SK-N-SH (cell line): ENCODE results near the gene MRPL44. TPM values are rescaled to one million over a fixed set of nuclear protein-coding genes. Genes with fewer than 3 reads are reported as not detected.

ENCODE experiments used
- CTCF ChIA-PET: fragments of 300-600, 350-600 bp; formaldehyde crosslinking; extraction: SDS; loops from one replicate; lab custom pipeline; 2021; lab: Yijun Ruan, JAX
- POLR2A ChIA-PET: fragments of 350-600 bp; sonication (Branson Sonifier 250); formaldehyde crosslinking; extraction: SDS; loops from one replicate; lab custom pipeline; 2020; ENCODE audit warnings: antibody characterized with exemption, inconsistent platforms; lab: Yijun Ruan, JAX
- DNase-seq: peaks from one replicate; pipeline ENCODE4 v3.0.0; 2012
- H2AFZ ChIP-seq: fragments of 200-600 bp; sonication (generic); 2 replicates; pipeline ENCODE4 v1.8.1; 2016; ENCODE audit warnings: antibody characterized with exemption, mild to moderate bottlenecking, low read depth
- H3F3A ChIP-seq: fragments of 200-600 bp; sonication (generic); replicated peaks from 2 replicates; pipeline ENCODE3; 2016; ENCODE audit warnings: antibody characterized with exemption, mild to moderate bottlenecking; ENCODE audit not compliant: insufficient read depth
- H3K27ac ChIP-seq, 2 experiments: fragments of 200-500 bp in 1 of 2; fragments of 200-600 bp in 1 of 2; sonication (Bioruptor generic) in 1 of 2; sonication (generic), shearing (Covaris generic) in 1 of 2; 2 replicates each; pipeline versions ENCODE4 v1.5.1 to v1.6.1; 2014 to 2016; ENCODE audit warnings: low read depth in 2 of 2, inconsistent platforms in 1 of 2, low read length in 1 of 2, mild to moderate bottlenecking in 1 of 2, mixed read lengths in 1 of 2
- H3K27me3 ChIP-seq: fragments of 200-600 bp; sonication (generic), shearing (Covaris generic); 2 replicates; pipeline ENCODE4 v1.6.1; 2016; ENCODE audit warnings: mixed run types; ENCODE audit not compliant: insufficient read depth
- H3K36me3 ChIP-seq, 2 experiments: fragments of 200-500 bp in 1 of 2; fragments of 200-600 bp in 1 of 2; sonication (Bioruptor generic) in 1 of 2; sonication (generic) in 1 of 2; replicated peaks in 1 of 2; 2 replicates each; pipeline versions ENCODE3 to v1.5.1; 2014 to 2016; ENCODE audit warnings: low read length in 1 of 2, mild to moderate bottlenecking in 1 of 2; ENCODE audit not compliant: insufficient read depth in 2 of 2, control insufficient read depth in 1 of 2
- H3K4me1 ChIP-seq, 2 experiments: fragments of 200-500 bp in 1 of 2; fragments of 200-600 bp in 1 of 2; sonication (Bioruptor generic) in 1 of 2; sonication (generic), shearing (Covaris generic) in 1 of 2; 2 replicates each; pipeline versions ENCODE4 v1.5.1 to v1.6.1; 2014 to 2016; ENCODE audit warnings: low read depth in 1 of 2, low read length in 1 of 2, mixed run types in 1 of 2; ENCODE audit not compliant: insufficient read depth in 2 of 2, control insufficient read depth in 1 of 2
- H3K4me2 ChIP-seq: fragments of 200-600 bp; sonication (generic), shearing (Covaris generic); 2 replicates; pipeline ENCODE4 v1.6.1; 2017; ENCODE audit warnings: mixed run types
- H3K4me3 ChIP-seq, 2 experiments: fragments of 200-500 bp in 1 of 2; fragments of 200-600 bp in 1 of 2; sonication (Bioruptor generic) in 1 of 2; sonication (generic), shearing (Covaris generic) in 1 of 2; 2 replicates each; pipeline versions ENCODE4 v1.5.1 to v1.8.1; 2014 to 2016; ENCODE audit warnings: low read depth in 2 of 2, inconsistent platforms in 1 of 2, low read length in 1 of 2, mild to moderate bottlenecking in 1 of 2, mixed read lengths in 1 of 2, moderate library complexity in 1 of 2
- H3K79me2 ChIP-seq: fragments of 200-600 bp; sonication (generic); 2 replicates; pipeline ENCODE4 v1.8.1; 2017; ENCODE audit warnings: mild to moderate bottlenecking; ENCODE audit not compliant: insufficient read depth
- H3K9ac ChIP-seq: fragments of 200-600 bp; sonication (generic); 2 replicates; pipeline ENCODE4 v1.6.1; 2017; ENCODE audit warnings: mixed run types
- H3K9me2 ChIP-seq: fragments of 200-600 bp; sonication (generic); 2 replicates; pipeline ENCODE4 v1.6.1; 2017; ENCODE audit warnings: mixed run types
- H3K9me3 ChIP-seq: fragments of 200-600 bp; sonication (generic); 2 replicates; pipeline ENCODE4 v1.6.1; 2017; ENCODE audit warnings: mixed run types, mild to moderate bottlenecking, moderate library complexity
- H4K20me1 ChIP-seq: fragments of 200-600 bp; sonication (generic); 2 replicates; pipeline ENCODE4 v1.6.1; 2017; ENCODE audit warnings: mild to moderate bottlenecking, mixed run types; ENCODE audit not compliant: insufficient read depth
- CHD2 ChIP-seq: fragments of 150-350 bp; IDR thresholded peaks from 2 replicates; pipeline ENCODE4 v1.6.1; 2018; ENCODE audit warnings: low read length; ENCODE audit not compliant: partially characterized antibody
- FOSL2 ChIP-seq: IDR thresholded peaks from 2 replicates; pipeline ENCODE4 v1.4.0; 2012; ENCODE audit warnings: low read depth, mild to moderate bottlenecking, moderate library complexity, borderline replicate concordance
- FOXM1 ChIP-seq: IDR thresholded peaks from 2 replicates; pipeline ENCODE4 v1.4.0; 2012; ENCODE audit warnings: low read depth, mild to moderate bottlenecking
- JUND ChIP-seq: IDR thresholded peaks from 2 replicates; pipeline ENCODE4 v1.4.0; 2012
- MAX ChIP-seq: IDR thresholded peaks from 2 replicates; pipeline ENCODE4 v1.4.0; 2012; ENCODE audit warnings: low read depth
- NFIC ChIP-seq: IDR thresholded peaks from 2 replicates; pipeline ENCODE4 v1.4.0; 2012; ENCODE audit warnings: borderline replicate concordance
- NRF1 ChIP-seq: IDR thresholded peaks from 2 replicates; pipeline ENCODE4 v1.6.1; 2012; ENCODE audit warnings: low read depth, mild to moderate bottlenecking, low read length
- POLR2AphosphoS5 ChIP-seq: IDR thresholded peaks from 2 replicates; pipeline ENCODE4 v1.6.1; 2012; ENCODE audit warnings: low read depth, low read length
- RCOR1 ChIP-seq: fragments of 150-350 bp; IDR thresholded peaks from 2 replicates; pipeline ENCODE4 v1.6.1; 2017; ENCODE audit warnings: antibody characterized with exemption, low read length
- REST ChIP-seq: IDR thresholded peaks from 2 replicates; pipeline ENCODE4 v1.6.1; 2012; ENCODE audit warnings: mild to moderate bottlenecking, low read depth, low read length, moderate library complexity
- RFX5 ChIP-seq: IDR thresholded peaks from 2 replicates; pipeline ENCODE4 v1.6.1; 2012; ENCODE audit warnings: mild to moderate bottlenecking, improper control_type of control experiment, low read length
- TCF12 ChIP-seq: IDR thresholded peaks from 2 replicates; pipeline ENCODE4 v1.4.0; 2012
- WGBS: methylation state at CpG from one replicate; pipeline ENCODE4 v1.1.6; 2017; ENCODE audit warnings: low lambda C conversion rate; 5-methylcytosine and 5-hydroxymethylcytosine counted together
- polyA plus RNA-seq, 3 experiments: library from polyadenylated mRNA; depleted of rRNA; stranded (reverse); fragments of >200 nt; gene quantifications; 2 replicates each; pipeline ENCODE4 v1.2.3, GENCODE V29; 2012

MRPL44 gene
- polyA plus RNA-seq, 1 of the 3 experiments (the other 2 are of a cell fraction): 12.9 TPM

- H3K4me1 ChIP-seq: peaks cover 25 to 28% of the 10 kb centered on the region in 2 experiments; a peak in 3 of 4 replicates
- H4K20me1 ChIP-seq: no peaks in the 10 kb centered on the region; the same call in 1 of the 2 replicates
- peak overlapping the region in 1 of 2 experiments; percentile 95; a peak in 2 of 4 replicates for H3K27ac ChIP-seq
- H3K9ac ChIP-seq: no peak overlapping the region
- no peaks in the 10 kb centered on the region for H3K9me3 ChIP-seq
- ChIA-PET CTCF (interaction anchor here (1.0 to 8.1 kb wide), 4 partner anchors 15 to 274 kb away, joined by 3 to 85 read pairs (median 6); partner anchors contain the start of gene SERPINE2), POLR2A (no interaction called here)
- no peak overlapping the region for H2AFZ ChIP-seq
- H3K9me2 ChIP-seq: no peaks in the 10 kb centered on the region
- H3K79me2 ChIP-seq: peaks cover 14% of the 10 kb centered on the region; the same call in 1 of the 2 replicates
- H3K4me3 ChIP-seq: no peak overlapping the region
- no peaks in the 10 kb centered on the region for H3K27me3 ChIP-seq
- WGBS: 90% methylated on average over 5 of the region's 5 CpGs
- H3K4me2 ChIP-seq: 0 out of 2 replicates have a peak overlapping the region, but pooled peaks have one; percentile 1
- H3K36me3 ChIP-seq: no peaks in the 10 kb centered on the region
- no peaks in the 10 kb centered on the region for H3F3A ChIP-seq
- no peak for DNase-seq
- no peak for TF ChIP-seq MAX
- TF ChIP-seq REST: peak; percentile 72
- no peak for TF ChIP-seq RCOR1
- no peak for TF ChIP-seq NFIC
- no peak for TF ChIP-seq NRF1
- no peak for TF ChIP-seq FOXM1
- TF ChIP-seq JUND: no peak
- no peak for TF ChIP-seq POLR2AphosphoS5
These were observed 52.5 kb downstream of the MRPL44 start for GRCh38 chr2:224009605-224010315.

- no peak for DNase-seq
- peaks cover 29% of the 10 kb centered on the region; the same call in 1 of the 2 replicates for H3K79me2 ChIP-seq
- no peaks in the 10 kb centered on the region; the same call in 1 of the 2 replicates for H4K20me1 ChIP-seq
- H3K9me3 ChIP-seq: no peaks in the 10 kb centered on the region
- H3K9ac ChIP-seq: no peak overlapping the region
- no peak overlapping the region for H3K4me2 ChIP-seq
- peaks cover 20 to 28% of the 10 kb centered on the region in 2 experiments; a peak in 3 of 4 replicates for H3K4me1 ChIP-seq
- 94% methylated on average over 1 of the region's 1 CpG for WGBS
- H3F3A ChIP-seq: no peaks in the 10 kb centered on the region
- ChIA-PET POLR2A (no interaction called here), CTCF (no interaction called here)
- no peak overlapping the region for H3K4me3 ChIP-seq
- no peak for TF ChIP-seq FOSL2
- TF ChIP-seq MAX: no peak
- TF ChIP-seq REST: no peak
- TF ChIP-seq TCF12: no peak
- no peak for TF ChIP-seq FOXM1
- TF ChIP-seq NRF1: no peak
- no peak for TF ChIP-seq CHD2
- TF ChIP-seq RFX5: no peak
- no peaks in the 10 kb centered on the region for H3K9me2 ChIP-seq
- no peak overlapping the region for H2AFZ ChIP-seq
- no peaks in the 10 kb centered on the region for H3K27me3 ChIP-seq
- no peaks in the 10 kb centered on the region for H3K36me3 ChIP-seq
- H3K27ac ChIP-seq: no peak overlapping the region
These were observed 54.6 kb downstream of the MRPL44 start for GRCh38 chr2:224011837-224012236.
